Neural progenitor cell (in vitro differentiated cells): ENCODE data around the gene RABGAP1. TPM values are rescaled to one million over a fixed set of nuclear protein-coding genes. Genes with fewer than 3 reads are reported as not detected.

Experiments used
- DNase-seq: peaks from one replicate; pipeline ENCODE4 v3.0.0-alpha.2; 2016; ENCODE audit warnings: low spot score
- H2AFZ ChIP-seq: fragments of 200-600 bp; sonication (generic); replicated peaks from 2 replicates; pipeline ENCODE4 v1.6.1; 2016; ENCODE audit warnings: antibody characterized with exemption
- H3F3A ChIP-seq: fragments of 200-600 bp; sonication (generic); 2 replicates; pipeline ENCODE4 v1.6.1; 2016; ENCODE audit warnings: antibody characterized with exemption, low read depth
- H3K27ac ChIP-seq: fragments of 200-600 bp; sonication (generic); 2 replicates; pipeline ENCODE4 v1.5.1; 2016; ENCODE audit warnings: mild to moderate bottlenecking
- H3K27me3 ChIP-seq: fragments of 200-600 bp; sonication (generic); 2 replicates; pipeline ENCODE4 v1.6.1; 2016; ENCODE audit warnings: mild to moderate bottlenecking, moderate library complexity
- H3K36me3 ChIP-seq: fragments of 200-600 bp; sonication (generic); 2 replicates; pipeline ENCODE4 v1.5.1; 2016
- H3K4me1 ChIP-seq: fragments of 200-600 bp; sonication (generic); 2 replicates; pipeline ENCODE4 v1.6.1; 2016; ENCODE audit warnings: mixed run types
- H3K4me2 ChIP-seq: fragments of 200-600 bp; sonication (generic); 2 replicates; pipeline ENCODE4 v1.6.1; 2016
- H3K4me3 ChIP-seq: fragments of 200-600 bp; sonication (generic); 2 replicates; pipeline ENCODE4 v1.5.1; 2016
- H3K79me2 ChIP-seq: fragments of 200-600 bp; sonication (generic); 2 replicates; pipeline ENCODE4 v1.6.1; 2016; ENCODE audit warnings: low read depth
- H3K9ac ChIP-seq: fragments of 200-600 bp; sonication (generic); 2 replicates; pipeline ENCODE4 v1.6.1; 2016
- H3K9me3 ChIP-seq: fragments of 200-600 bp; sonication (generic); 2 replicates; pipeline ENCODE4 v1.5.1; 2016; ENCODE audit warnings: low read depth
- H4K20me1 ChIP-seq: fragments of 200-600 bp; sonication (generic); 2 replicates; pipeline ENCODE4 v1.6.1; 2016; ENCODE audit warnings: low read depth
- H3K27ac Mint-ChIP-seq: 3 replicates; pipeline ENCODE4 v1.8.0; 2021; ENCODE audit warnings: mixed read lengths
- H3K27me3 Mint-ChIP-seq: 2 replicates; pipeline ENCODE4 v1.8.0; 2022; ENCODE audit warnings: low read depth, mild to moderate bottlenecking, inconsistent platforms, moderate library complexity, mixed read lengths; ENCODE audit not compliant: insufficient read depth
- H3K36me3 Mint-ChIP-seq: 3 replicates; pipeline ENCODE4 v1.8.0; 2021; ENCODE audit warnings: mixed read lengths
- H3K4me1 Mint-ChIP-seq: 3 replicates; pipeline ENCODE4 v1.8.0; 2021; ENCODE audit warnings: mixed read lengths
- H3K4me3 Mint-ChIP-seq: 3 replicates; pipeline ENCODE4 v1.8.0; 2021; ENCODE audit warnings: mild to moderate bottlenecking, moderate library complexity, mixed read lengths
- H3K9me3 Mint-ChIP-seq: 3 replicates; pipeline ENCODE4 v1.8.0; 2020; ENCODE audit warnings: mixed read lengths
- EZH2 ChIP-seq: fragments of 200-600 bp; sonication (generic); IDR thresholded peaks from 2 replicates; pipeline ENCODE4 v1.6.1; 2017; ENCODE audit warnings: antibody characterized with exemption, mild to moderate bottlenecking, moderate library complexity
- EZH2phosphoT487 ChIP-seq: fragments of 200-600 bp; sonication (generic); IDR thresholded peaks from 2 replicates; pipeline ENCODE4 v1.6.1; 2017; ENCODE audit warnings: antibody characterized with exemption
- total RNA-seq: library from RNA; depleted of rRNA; stranded (reverse); fragments of >200 nt; gene quantifications from 2 replicates; pipeline ENCODE4 v1.2.3, GENCODE V29; 2015; ENCODE audit warnings: low replicate concordance
- TF ChIP-seq, protein P1 (sequence below): fragments of 200-600 bp; sonication (generic); IDR thresholded peaks from 2 replicates; pipeline ENCODE4 v1.5.1; 2017; ENCODE audit warnings: antibody characterized with exemption, mild to moderate bottlenecking

The RABGAP1 gene
- total RNA-seq, 1 donor from 2014 or later: 55.2 TPM

- Mint-ChIP-seq H3K27ac (no peak overlapping the region), H3K36me3 (peaks cover 11% of the 10 kb centered on the region), H3K27me3 (no peaks in the 10 kb centered on the region), H3K4me3 (no peak overlapping the region), H3K4me1 (no peaks in the 10 kb centered on the region), H3K9me3 (no peaks in the 10 kb centered on the region)
- Histone ChIP-seq H3K4me3 (no peak overlapping the region), H2AFZ (no peak overlapping the region), H3K9ac (no peak overlapping the region), H3K27me3 (no peaks in the 10 kb centered on the region), H3K4me1 (no peaks in the 10 kb centered on the region), H3F3A (no peaks in the 10 kb centered on the region), H4K20me1 (no peaks in the 10 kb centered on the region), H3K79me2 (no peaks in the 10 kb centered on the region), H3K36me3 (peaks cover 15% of the 10 kb centered on the region), H3K4me2 (no peak overlapping the region), H3K9me3 (no peaks in the 10 kb centered on the region), H3K27ac (no peak overlapping the region)
- TF ChIP-seq EZH2phosphoT487: no peak
- TF ChIP-seq, protein P1, sequence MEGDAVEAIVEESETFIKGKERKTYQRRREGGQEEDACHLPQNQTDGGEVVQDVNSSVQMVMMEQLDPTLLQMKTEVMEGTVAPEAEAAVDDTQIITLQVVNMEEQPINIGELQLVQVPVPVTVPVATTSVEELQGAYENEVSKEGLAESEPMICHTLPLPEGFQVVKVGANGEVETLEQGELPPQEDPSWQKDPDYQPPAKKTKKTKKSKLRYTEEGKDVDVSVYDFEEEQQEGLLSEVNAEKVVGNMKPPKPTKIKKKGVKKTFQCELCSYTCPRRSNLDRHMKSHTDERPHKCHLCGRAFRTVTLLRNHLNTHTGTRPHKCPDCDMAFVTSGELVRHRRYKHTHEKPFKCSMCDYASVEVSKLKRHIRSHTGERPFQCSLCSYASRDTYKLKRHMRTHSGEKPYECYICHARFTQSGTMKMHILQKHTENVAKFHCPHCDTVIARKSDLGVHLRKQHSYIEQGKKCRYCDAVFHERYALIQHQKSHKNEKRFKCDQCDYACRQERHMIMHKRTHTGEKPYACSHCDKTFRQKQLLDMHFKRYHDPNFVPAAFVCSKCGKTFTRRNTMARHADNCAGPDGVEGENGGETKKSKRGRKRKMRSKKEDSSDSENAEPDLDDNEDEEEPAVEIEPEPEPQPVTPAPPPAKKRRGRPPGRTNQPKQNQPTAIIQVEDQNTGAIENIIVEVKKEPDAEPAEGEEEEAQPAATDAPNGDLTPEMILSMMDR: no peak
- no peak for TF ChIP-seq EZH2
- DNase-seq: no peak
These were observed 80.0 kb downstream of the RABGAP1 start for GRCh38 chr9:123020796-123021195.

GRCh38 chr9:123026425-123026824, 85.6 kb downstream of the RABGAP1 start:
- H3K27ac Mint-ChIP-seq: no peak overlapping the region
- H3K4me3 Mint-ChIP-seq: no peak overlapping the region

GRCh38 chr9:123027517-123027916, 86.7 kb downstream of the RABGAP1 start:
- no peaks in the 10 kb centered on the region for H3K4me1 ChIP-seq
- H3K9ac ChIP-seq: no peak overlapping the region
- no peak overlapping the region for H2AFZ ChIP-seq
- H3K4me3 ChIP-seq: no peak overlapping the region
- H3K4me2 ChIP-seq: no peak overlapping the region
- no peak overlapping the region for H3K27ac ChIP-seq
- H3K79me2 ChIP-seq: no peaks in the 10 kb centered on the region
- peaks cover 6% of the 10 kb centered on the region for H3K36me3 ChIP-seq
- no peaks in the 10 kb centered on the region for H4K20me1 ChIP-seq
- H3K27me3 ChIP-seq: no peaks in the 10 kb centered on the region
- TF ChIP-seq, protein P1: no peak
- TF ChIP-seq EZH2 (no peak), EZH2phosphoT487 (no peak)
- H3K4me3 Mint-ChIP-seq: no peak overlapping the region
- peaks cover 2% of the 10 kb centered on the region for H3K27me3 Mint-ChIP-seq
- no peak for DNase-seq
- H3K4me1 Mint-ChIP-seq: peaks cover under 1% of the 10 kb centered on the region
- H3K9me3 Mint-ChIP-seq: no peaks in the 10 kb centered on the region
- peaks cover 14% of the 10 kb centered on the region for H3K36me3 Mint-ChIP-seq
- H3K9me3 ChIP-seq: no peaks in the 10 kb centered on the region
- H3F3A ChIP-seq: no peaks in the 10 kb centered on the region
- no peak overlapping the region for H3K27ac Mint-ChIP-seq

More at GRCh38 chr9:123026425-123026824, 85.6 kb downstream of the RABGAP1 start:
- no peaks in the 10 kb centered on the region for H4K20me1 ChIP-seq
- peaks cover 13% of the 10 kb centered on the region for H3K36me3 ChIP-seq
- H3K36me3 Mint-ChIP-seq: peaks cover 18% of the 10 kb centered on the region
- H3K9me3 ChIP-seq: no peaks in the 10 kb centered on the region
- no peak overlapping the region for H2AFZ ChIP-seq
- no peaks in the 10 kb centered on the region for H3K27me3 ChIP-seq
- H3K4me1 ChIP-seq: no peaks in the 10 kb centered on the region
- peaks cover 2% of the 10 kb centered on the region for H3K27me3 Mint-ChIP-seq
- no peak overlapping the region for H3K4me2 ChIP-seq
- TF ChIP-seq EZH2phosphoT487: no peak
- no peak for TF ChIP-seq EZH2
- TF ChIP-seq, protein P1: no peak
- no peak overlapping the region for H3K27ac ChIP-seq
- no peaks in the 10 kb centered on the region for H3K4me1 Mint-ChIP-seq
- H3K4me3 ChIP-seq: no peak overlapping the region
- H3K79me2 ChIP-seq: no peaks in the 10 kb centered on the region
- H3K9me3 Mint-ChIP-seq: no peaks in the 10 kb centered on the region
- H3K9ac ChIP-seq: no peak overlapping the region
- DNase-seq: no peak
- no peaks in the 10 kb centered on the region for H3F3A ChIP-seq
